Peyer's patch (tissue), 4 donors: Measurements from ENCODE around the gene AJAP1. TPM values are rescaled to one million over a fixed set of nuclear protein-coding genes. Genes with fewer than 3 reads are reported as not detected.
A peak's percentile ranks its signal among the peaks of the same experiment; 100 is the strongest.

ENCODE experiments used
- DNase-seq, 3 donors: peaks; one replicate each; pipeline ENCODE4 v3.0.0-alpha.2; 2017 to 2019
- H3K27ac ChIP-seq, 4 donors: fragments of 200-600 bp; sonication (generic); one replicate each; pipeline ENCODE4 v1.5.1; 2016 to 2019
- H3K27me3 ChIP-seq, 2 donors: fragments of 200-600 bp; sonication (generic); one replicate each; pipeline ENCODE4 v1.5.1; 2019
- H3K36me3 ChIP-seq, 3 donors: fragments of 200-600 bp; sonication (generic); one replicate each; pipeline ENCODE4 v1.5.1; 2016 to 2019
- H3K4me1 ChIP-seq, 4 donors: fragments of 200-600 bp; sonication (generic); one replicate each; pipeline ENCODE4 v1.5.1; 2016 to 2019
- H3K4me3 ChIP-seq, 4 donors: fragments of 200-600 bp; sonication (generic); 1 replicate in 3 of 4; 2 replicates in 1 of 4; pipeline ENCODE4 v1.5.1; 2016 to 2019; ENCODE audit warnings: mild to moderate bottlenecking in 1 of 4
- H3K9me3 ChIP-seq, 4 donors: fragments of 200-600 bp; sonication (generic); one replicate each; pipeline ENCODE4 v1.5.1; 2016 to 2019; ENCODE audit warnings: mild to moderate bottlenecking in 1 of 4
- POLR2A ChIP-seq, 2 donors: fragments of 450-650 bp; IDR thresholded peaks; one replicate each; pipeline ENCODE4 v1.5.1; 2017; ENCODE audit warnings: antibody characterized with exemption in 2 of 2, mild to moderate bottlenecking in 2 of 2, moderate library complexity in 2 of 2
- total RNA-seq, 4 donors: library from RNA; depleted of rRNA; stranded (reverse); fragments of >200 nt; gene quantifications; one replicate each; pipeline ENCODE4 v1.1.0, GENCODE V29; 2016
- TF ChIP-seq, protein P1 (sequence below), 6 experiments: fragments of 450-650 bp in 4 of 6; fragments of 200-600 bp in 2 of 6; sonication (generic) in 1 of 6; IDR thresholded peaks; one replicate each; pipeline ENCODE4 v1.5.1; 2017 to 2019; ENCODE audit warnings: antibody characterized with exemption in 6 of 6, mild to moderate bottlenecking in 3 of 6, moderate library complexity in 1 of 6

Gene AJAP1
- total RNA-seq, 4 donors from 2014 or later = 0.09 to 0.35 (median 0.13) TPM; not detected in 1

DNA sequence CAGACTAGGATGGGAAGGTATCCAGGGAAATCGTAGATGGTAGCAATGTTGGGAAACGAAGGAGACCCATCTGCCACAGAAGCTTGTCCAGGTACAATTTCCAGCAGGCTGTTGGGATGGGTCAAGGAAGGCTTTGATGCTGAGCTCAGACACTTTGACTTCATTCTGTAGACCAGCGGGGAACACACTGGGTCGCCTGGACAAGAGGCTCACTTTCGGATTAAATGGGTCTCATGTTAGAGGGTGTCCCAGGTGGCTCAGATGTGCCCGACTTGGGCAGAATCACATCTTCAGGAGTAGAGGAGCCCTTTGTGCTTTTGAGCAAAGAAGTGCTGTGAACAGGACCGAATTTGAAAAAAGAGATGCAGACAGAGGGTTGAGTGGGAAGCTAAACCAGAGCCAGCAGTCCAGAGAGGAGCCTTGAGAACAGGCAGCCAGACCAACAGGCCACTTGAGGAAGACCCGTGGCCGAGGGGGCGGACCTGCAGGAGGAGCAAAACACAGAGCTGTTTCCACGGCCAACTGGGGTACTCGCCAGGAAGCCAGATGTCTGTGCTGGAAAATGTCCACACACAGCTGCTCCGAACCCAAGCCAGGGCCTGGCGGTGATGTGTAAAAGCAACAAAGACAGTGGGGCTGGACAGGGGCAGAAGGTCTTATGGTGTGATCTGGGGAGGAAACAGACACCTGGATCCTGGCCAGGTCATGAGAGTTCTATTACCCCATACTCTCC lies 146.9 kb downstream of the AJAP1 start:
- no peak overlapping the region for H3K4me3 ChIP-seq
- TF ChIP-seq, protein P1, sequence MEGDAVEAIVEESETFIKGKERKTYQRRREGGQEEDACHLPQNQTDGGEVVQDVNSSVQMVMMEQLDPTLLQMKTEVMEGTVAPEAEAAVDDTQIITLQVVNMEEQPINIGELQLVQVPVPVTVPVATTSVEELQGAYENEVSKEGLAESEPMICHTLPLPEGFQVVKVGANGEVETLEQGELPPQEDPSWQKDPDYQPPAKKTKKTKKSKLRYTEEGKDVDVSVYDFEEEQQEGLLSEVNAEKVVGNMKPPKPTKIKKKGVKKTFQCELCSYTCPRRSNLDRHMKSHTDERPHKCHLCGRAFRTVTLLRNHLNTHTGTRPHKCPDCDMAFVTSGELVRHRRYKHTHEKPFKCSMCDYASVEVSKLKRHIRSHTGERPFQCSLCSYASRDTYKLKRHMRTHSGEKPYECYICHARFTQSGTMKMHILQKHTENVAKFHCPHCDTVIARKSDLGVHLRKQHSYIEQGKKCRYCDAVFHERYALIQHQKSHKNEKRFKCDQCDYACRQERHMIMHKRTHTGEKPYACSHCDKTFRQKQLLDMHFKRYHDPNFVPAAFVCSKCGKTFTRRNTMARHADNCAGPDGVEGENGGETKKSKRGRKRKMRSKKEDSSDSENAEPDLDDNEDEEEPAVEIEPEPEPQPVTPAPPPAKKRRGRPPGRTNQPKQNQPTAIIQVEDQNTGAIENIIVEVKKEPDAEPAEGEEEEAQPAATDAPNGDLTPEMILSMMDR (IDR thresholded peaks at IDR 0.05) = no peak
- TF ChIP-seq POLR2A (IDR thresholded peaks at IDR 0.05) = no peak
- DNase-seq = peak in 2 of 3 donors; percentile 56 to 60
- no peaks in the 10 kb centered on the region for H3K4me1 ChIP-seq
- no peaks in the 10 kb centered on the region for H3K36me3 ChIP-seq
- H3K9me3 ChIP-seq = peaks cover 0 to 2% (median 0%) of the 10 kb centered on the region in 4 donors
- no peak overlapping the region for H3K27ac ChIP-seq
- no peaks in the 10 kb centered on the region for H3K27me3 ChIP-seq

DNA sequence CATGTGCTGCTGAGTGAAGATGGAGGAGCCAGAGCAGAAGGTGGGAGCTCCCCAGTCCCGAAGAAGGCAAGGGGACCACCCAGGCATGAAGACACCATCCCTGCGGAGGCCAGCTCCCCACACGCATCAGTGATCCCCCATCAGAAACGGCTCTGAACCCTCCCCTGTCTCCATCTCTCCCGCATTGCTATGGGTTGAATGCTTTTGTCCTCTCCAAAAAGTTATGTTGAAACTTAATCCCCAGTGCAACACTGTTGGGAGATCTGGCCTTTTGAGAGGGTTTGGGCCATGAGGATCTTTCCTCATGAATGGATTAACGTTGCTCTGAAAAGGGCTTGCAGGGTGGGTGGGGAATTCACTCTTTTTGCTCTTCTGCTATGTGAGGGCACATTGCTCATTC lies 147.6 kb downstream of the AJAP1 start:
- Histone ChIP-seq H3K9me3 (no peaks in the 10 kb centered on the region), H3K27ac (no peak overlapping the region), H3K4me1 (no peaks in the 10 kb centered on the region), H3K4me3 (no peak overlapping the region), H3K27me3 (no peaks in the 10 kb centered on the region), H3K36me3 (no peaks in the 10 kb centered on the region)
- no peak for DNase-seq
- TF ChIP-seq POLR2A (IDR thresholded peaks at IDR 0.05) = no peak
- TF ChIP-seq, protein P1 (IDR thresholded peaks at IDR 0.05) = no peak

DNA sequence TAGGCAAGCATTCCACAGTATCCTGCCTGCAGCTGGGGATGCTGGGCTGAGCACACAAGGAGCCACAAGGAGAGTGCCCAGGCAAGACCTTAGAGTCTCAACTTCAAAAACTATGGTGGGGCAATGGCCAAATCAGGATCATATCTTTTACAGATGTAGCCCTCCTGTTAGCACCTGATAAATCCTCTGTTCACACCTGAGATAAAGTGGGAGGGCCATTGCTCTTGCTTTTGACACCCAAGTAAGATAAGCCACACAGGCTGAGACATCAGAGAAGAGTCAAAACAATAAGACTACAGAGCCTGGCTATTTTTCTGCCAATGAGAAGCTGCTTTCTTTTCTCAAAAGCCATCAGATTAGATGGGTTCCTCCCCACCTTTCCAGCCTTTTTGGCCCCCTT lies 148.9 kb downstream of the AJAP1 start:
- DNase-seq = no peak
- Histone ChIP-seq H3K4me1 (no peaks in the 10 kb centered on the region), H3K36me3 (no peaks in the 10 kb centered on the region), H3K27ac (no peak overlapping the region), H3K4me3 (no peak overlapping the region), H3K27me3 (no peaks in the 10 kb centered on the region), H3K9me3 (no peaks in the 10 kb centered on the region)
- no peak for TF ChIP-seq POLR2A (IDR thresholded peaks at IDR 0.05)
- TF ChIP-seq, protein P1 (IDR thresholded peaks at IDR 0.05) = no peak

DNA sequence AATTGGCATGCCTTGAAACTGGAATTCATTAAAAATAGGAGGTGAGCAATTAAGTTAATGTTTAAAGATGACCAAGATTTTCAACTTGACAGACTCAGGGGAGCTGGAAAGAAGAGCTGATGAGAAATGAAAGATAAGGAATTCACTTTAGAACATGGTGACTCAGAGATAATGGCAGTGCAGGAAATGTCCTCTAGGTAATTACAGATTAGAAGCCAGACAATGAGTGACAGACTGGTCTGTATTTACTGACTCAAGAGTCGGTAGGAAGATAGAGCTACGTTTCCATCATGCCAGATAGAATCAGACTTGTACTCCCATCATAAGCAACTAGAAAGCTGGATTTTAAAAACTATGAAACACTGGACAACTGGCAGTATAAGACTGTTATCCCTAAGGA lies 151.6 kb downstream of the AJAP1 start:
- TF ChIP-seq, protein P1 (IDR thresholded peaks at IDR 0.05) = no peak
- no peak for TF ChIP-seq POLR2A (IDR thresholded peaks at IDR 0.05)
- Histone ChIP-seq H3K4me3 (no peak overlapping the region), H3K27ac (no peak overlapping the region), H3K27me3 (no peaks in the 10 kb centered on the region), H3K36me3 (no peaks in the 10 kb centered on the region), H3K9me3 (no peaks in the 10 kb centered on the region), H3K4me1 (no peaks in the 10 kb centered on the region)
- no peak for DNase-seq

DNA sequence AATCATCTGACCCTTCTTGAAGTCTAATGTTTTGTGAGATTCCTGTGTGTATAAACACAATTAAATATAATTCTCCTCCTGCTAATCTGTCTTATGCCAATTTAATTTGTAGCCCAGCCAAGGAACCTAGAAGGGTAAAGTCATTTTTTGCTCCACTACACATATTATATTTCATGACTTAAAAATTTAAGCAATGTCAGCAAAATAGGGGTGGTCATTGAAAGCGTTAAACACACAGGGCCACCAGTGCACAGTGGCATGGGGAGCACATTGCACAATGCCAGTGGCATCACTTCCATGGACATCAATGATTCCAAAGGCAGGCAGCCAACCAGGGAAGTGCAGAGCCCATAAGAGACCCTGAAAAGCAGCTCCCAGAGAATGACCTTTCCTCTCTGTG lies 166.1 kb downstream of the AJAP1 start:
- Histone ChIP-seq H3K4me1 (no peaks in the 10 kb centered on the region), H3K36me3 (no peaks in the 10 kb centered on the region), H3K9me3 (no peaks in the 10 kb centered on the region), H3K27me3 (no peaks in the 10 kb centered on the region), H3K27ac (no peak overlapping the region), H3K4me3 (no peak overlapping the region)
- DNase-seq = no peak
- TF ChIP-seq POLR2A (IDR thresholded peaks at IDR 0.05) = no peak
- TF ChIP-seq, protein P1 (IDR thresholded peaks at IDR 0.05) = no peak
